Vagina (tissue), 2 donors: ENCODE data around the gene FLVCR1.
"Not testable (repeated sequence)": the region's sequence is repeated elsewhere in the genome, so short reads cannot be mapped to it uniquely, and the experiment has no call there.

Source experiments
- POLR2A ChIP-seq, 2 donors: fragments of 450-650 bp; IDR thresholded peaks; one replicate each; pipeline ENCODE4 v1.6.1; 2017; ENCODE audit warnings: antibody characterized with exemption in 2 of 2, mild to moderate bottlenecking in 2 of 2, moderate library complexity in 2 of 2
- TF ChIP-seq, protein P1 (sequence below), 3 experiments: fragments of 450-650 bp in 2 of 3; fragments of 200-600 bp in 1 of 3; sonication (generic) in 1 of 3; IDR thresholded peaks; one replicate each; pipeline ENCODE4 v1.5.1; 2017 to 2019; ENCODE audit warnings: antibody characterized with exemption in 3 of 3, mild to moderate bottlenecking in 2 of 3, moderate library complexity in 2 of 3

DNA sequence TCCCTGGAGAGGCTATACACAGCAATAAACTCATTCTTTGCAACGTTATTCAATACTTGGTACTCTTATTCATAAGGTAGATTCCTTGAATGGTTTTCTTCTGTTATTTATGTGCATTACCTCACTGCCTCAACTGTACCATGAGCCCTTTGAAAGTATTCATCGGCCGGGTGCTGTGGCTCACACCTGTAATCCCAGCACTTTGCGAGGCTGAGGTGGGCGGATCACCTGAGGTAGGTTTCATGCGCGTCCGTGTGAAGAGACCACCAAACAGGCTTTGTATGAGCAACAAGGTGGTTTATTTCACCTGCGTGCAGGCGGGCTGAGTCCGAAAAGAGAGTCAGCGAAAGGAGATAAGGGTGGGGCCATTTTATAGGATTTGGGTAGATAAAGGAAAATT lies 50.0 kb downstream of the FLVCR1 start:
- TF ChIP-seq, protein P1, sequence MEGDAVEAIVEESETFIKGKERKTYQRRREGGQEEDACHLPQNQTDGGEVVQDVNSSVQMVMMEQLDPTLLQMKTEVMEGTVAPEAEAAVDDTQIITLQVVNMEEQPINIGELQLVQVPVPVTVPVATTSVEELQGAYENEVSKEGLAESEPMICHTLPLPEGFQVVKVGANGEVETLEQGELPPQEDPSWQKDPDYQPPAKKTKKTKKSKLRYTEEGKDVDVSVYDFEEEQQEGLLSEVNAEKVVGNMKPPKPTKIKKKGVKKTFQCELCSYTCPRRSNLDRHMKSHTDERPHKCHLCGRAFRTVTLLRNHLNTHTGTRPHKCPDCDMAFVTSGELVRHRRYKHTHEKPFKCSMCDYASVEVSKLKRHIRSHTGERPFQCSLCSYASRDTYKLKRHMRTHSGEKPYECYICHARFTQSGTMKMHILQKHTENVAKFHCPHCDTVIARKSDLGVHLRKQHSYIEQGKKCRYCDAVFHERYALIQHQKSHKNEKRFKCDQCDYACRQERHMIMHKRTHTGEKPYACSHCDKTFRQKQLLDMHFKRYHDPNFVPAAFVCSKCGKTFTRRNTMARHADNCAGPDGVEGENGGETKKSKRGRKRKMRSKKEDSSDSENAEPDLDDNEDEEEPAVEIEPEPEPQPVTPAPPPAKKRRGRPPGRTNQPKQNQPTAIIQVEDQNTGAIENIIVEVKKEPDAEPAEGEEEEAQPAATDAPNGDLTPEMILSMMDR (IDR thresholded peaks at IDR 0.05), result not testable (repeated sequence)
- TF ChIP-seq POLR2A (IDR thresholded peaks at IDR 0.05), result not testable (repeated sequence)
